IMR-90 (cell line): ENCODE measurements around the gene ZNF48. TPM values are rescaled to one million over a fixed set of nuclear protein-coding genes. Genes with fewer than 3 reads are reported as not detected.

Experiments
- ATAC-seq: fragments of 200-7000 bp; cut with Tn5 transposase; 2 replicates; pipeline ENCODE4 v1.9.1; 2020; ENCODE audit warnings: low read depth, mild to moderate bottlenecking, moderate library complexity
- BruUV-seq: library from RNA; stranded (reverse); fragments of 400-500 nt; replicated peaks from 2 replicates; lab custom pipeline; 2021; lab: Mats Ljungman, UMichigan
- CTCF ChIA-PET: fragments of 300-600 bp; formaldehyde crosslinking; extraction: SDS; loops from one replicate; lab custom pipeline; 2021; ENCODE audit warnings: antibody characterized with exemption; lab: Yijun Ruan, JAX
- POLR2A ChIA-PET: fragments of 300-600 bp; sonication (Branson Sonifier 250); formaldehyde crosslinking; loops from one replicate; lab custom pipeline; 2022; ENCODE audit warnings: antibody characterized with exemption; ENCODE audit not compliant: unreplicated experiment; lab: Charles Lee
- DNase-seq: peaks from one replicate; pipeline ENCODE4 v3.0.0; 2013
- H2AFZ ChIP-seq: replicated peaks from 2 replicates; pipeline ENCODE3; 2013; ENCODE audit warnings: low read length, mild to moderate bottlenecking; ENCODE audit not compliant: poor library complexity
- H2AK5ac ChIP-seq: 2 replicates; pipeline ENCODE4 v1.6.1; 2013; ENCODE audit warnings: low read depth, low read length, inconsistent platforms
- H2AK9ac ChIP-seq: replicated peaks from 2 replicates; pipeline ENCODE3; 2013; ENCODE audit warnings: mild to moderate bottlenecking, low read depth, low read length, moderate library complexity; ENCODE audit not compliant: poor library complexity
- H2BK120ac ChIP-seq: 2 replicates; pipeline ENCODE4 v1.6.1; 2013; ENCODE audit warnings: low read depth, low read length, inconsistent platforms
- H2BK15ac ChIP-seq: 3 replicates; pipeline ENCODE4 v1.6.1; 2013; ENCODE audit warnings: low read depth, low read length, inconsistent platforms
- H2BK20ac ChIP-seq: 2 replicates; pipeline ENCODE4 v1.6.1; 2013; ENCODE audit warnings: low read depth, mild to moderate bottlenecking, inconsistent platforms, low read length, moderate library complexity
- H2BK5ac ChIP-seq: 2 replicates; pipeline ENCODE4 v1.6.1; 2013; ENCODE audit warnings: mild to moderate bottlenecking, low read depth, low read length, inconsistent platforms; ENCODE audit not compliant: poor library complexity, severe bottlenecking
- H3K14ac ChIP-seq: replicated peaks from 2 replicates; pipeline ENCODE4 v1.6.1; 2013; ENCODE audit warnings: low read depth, low read length, inconsistent platforms
- H3K18ac ChIP-seq: 2 replicates; pipeline ENCODE4 v1.6.1; 2013; ENCODE audit warnings: low read depth, low read length, control low read depth
- H3K23ac ChIP-seq: 2 replicates; pipeline ENCODE4 v1.6.1; 2013; ENCODE audit warnings: low read depth, low read length, inconsistent platforms
- H3K27ac ChIP-seq: 2 replicates; pipeline ENCODE4 v1.5.1; 2013; ENCODE audit warnings: mild to moderate bottlenecking, control low read depth, low read length; ENCODE audit not compliant: insufficient read depth
- H3K27me3 ChIP-seq: 2 replicates; pipeline ENCODE4 v1.6.1; 2013; ENCODE audit warnings: low read length; ENCODE audit not compliant: control insufficient read depth, insufficient read depth
- H3K36me3 ChIP-seq: 2 replicates; pipeline ENCODE4 v1.6.1; 2013; ENCODE audit warnings: low read length, mixed read lengths; ENCODE audit not compliant: control insufficient read depth, insufficient read depth
- H3K4ac ChIP-seq: 2 replicates; pipeline ENCODE4 v1.6.1; 2013; ENCODE audit warnings: low read depth, low read length, inconsistent platforms
- H3K4me1 ChIP-seq: 2 replicates; pipeline ENCODE4 v1.6.1; 2013; ENCODE audit warnings: low read length, mixed read lengths; ENCODE audit not compliant: control insufficient read depth, insufficient read depth
- H3K4me2 ChIP-seq: 2 replicates; pipeline ENCODE4 v1.6.1; 2013; ENCODE audit warnings: low read depth, mild to moderate bottlenecking, control low read depth, low read length, moderate library complexity
- H3K4me3 ChIP-seq: 2 replicates; pipeline ENCODE4 v1.5.1; 2013; ENCODE audit warnings: low read depth, mild to moderate bottlenecking, control low read depth, low read length, moderate library complexity; ENCODE audit not compliant: insufficient read depth
- H3K56ac ChIP-seq: 2 replicates; pipeline ENCODE4 v1.6.1; 2013; ENCODE audit warnings: low read length, inconsistent platforms; ENCODE audit not compliant: insufficient read depth; ENCODE audit errors: extremely low read depth
- H3K79me1 ChIP-seq, 2 experiments: 2 replicates each; pipeline ENCODE4 v1.6.1; 2013; ENCODE audit warnings: low read length in 2 of 2, inconsistent platforms in 1 of 2, low read depth in 1 of 2
- H3K9ac ChIP-seq: 2 replicates; pipeline ENCODE4 v1.6.1; 2013; ENCODE audit warnings: low read depth, low read length, control low read depth
- H3K9me1 ChIP-seq: 2 replicates; pipeline ENCODE4 v1.6.1; 2013; ENCODE audit warnings: low read length, inconsistent platforms; ENCODE audit not compliant: insufficient read depth
- H3K9me3 ChIP-seq: 2 replicates; pipeline ENCODE4 v1.6.1; 2013; ENCODE audit warnings: low read length; ENCODE audit not compliant: control insufficient read depth, insufficient read depth
- H4K20me1 ChIP-seq: 2 replicates; pipeline ENCODE4 v1.6.1; 2013; ENCODE audit warnings: low read length, inconsistent platforms; ENCODE audit not compliant: insufficient read depth
- H4K5ac ChIP-seq: 2 replicates; pipeline ENCODE4 v1.6.1; 2013; ENCODE audit warnings: mild to moderate bottlenecking, low read depth, low read length, control low read depth
- H4K8ac ChIP-seq, 2 experiments: 2 replicates each; pipeline ENCODE4 v1.6.1; 2013; ENCODE audit warnings: low read depth in 2 of 2, low read length in 2 of 2, control low read depth in 1 of 2, inconsistent platforms in 1 of 2
- H4K91ac ChIP-seq: 2 replicates; pipeline ENCODE4 v1.6.1; 2013; ENCODE audit warnings: low read depth, low read length, inconsistent platforms; ENCODE audit not compliant: insufficient read depth
- BHLHE40 ChIP-seq: fragments of 150-350 bp; IDR thresholded peaks from 2 replicates; pipeline ENCODE4 v1.6.1; 2016; ENCODE audit warnings: mild to moderate bottlenecking, low read depth, low read length
- CEBPB ChIP-seq: IDR thresholded peaks from 2 replicates; pipeline ENCODE4 v1.6.1; 2012; ENCODE audit warnings: low read depth, low read length, improper control_type of control experiment
- CTCF ChIP-seq: conservative IDR thresholded peaks from 2 replicates; pipeline ENCODE4 v1.5.1; 2012; ENCODE audit warnings: mild to moderate bottlenecking, low read depth, low read length, improper control_type of control experiment
- FOS ChIP-seq: fragments of 150-350 bp; IDR thresholded peaks from 2 replicates; pipeline ENCODE4 v1.6.1; 2016; ENCODE audit warnings: low read depth, low read length
- MAFK ChIP-seq: IDR thresholded peaks from 2 replicates; pipeline ENCODE4 v1.6.1; 2012; ENCODE audit warnings: low read depth, low read length, improper control_type of control experiment
- MXI1 ChIP-seq: IDR thresholded peaks from 2 replicates; pipeline ENCODE4 v1.6.1; 2012; ENCODE audit warnings: low read depth, mild to moderate bottlenecking, low read length, moderate library complexity, borderline replicate concordance
- NFE2L2 ChIP-seq: fragments of 150-350 bp; IDR thresholded peaks from 2 replicates; pipeline ENCODE4 v1.6.1; 2016; ENCODE audit warnings: low read depth, mild to moderate bottlenecking, low read length
- POLR2A ChIP-seq: IDR thresholded peaks from 2 replicates; pipeline ENCODE4 v1.6.1; 2012; ENCODE audit warnings: mild to moderate bottlenecking, low read depth, low read length
- RCOR1 ChIP-seq: IDR thresholded peaks from 2 replicates; pipeline ENCODE4 v1.6.1; 2012; ENCODE audit warnings: mild to moderate bottlenecking, low read length, improper control_type of control experiment; ENCODE audit not compliant: insufficient replicate concordance
- SMC3 ChIP-seq: fragments of 150-350 bp; IDR thresholded peaks from 2 replicates; pipeline ENCODE4 v1.6.1; 2016; ENCODE audit warnings: low read depth, mild to moderate bottlenecking, antibody characterized with exemption, low read length, moderate library complexity
- USF2 ChIP-seq: fragments of 150-350 bp; IDR thresholded peaks from 2 replicates; pipeline ENCODE4 v1.6.1; 2017; ENCODE audit warnings: mild to moderate bottlenecking, antibody characterized with exemption, low read length, low read depth
- WGBS, 2 experiments: methylation state at CpG; one replicate each; pipeline versions ENCODE4 v1.1.5 to v1.1.7; 2013; ENCODE audit warnings: missing lambda C conversion rate in 2 of 2; ENCODE audit not compliant: insufficient read length in 1 of 2; ENCODE audit errors: extremely low coverage in 2 of 2; 5-methylcytosine and 5-hydroxymethylcytosine counted together
- dilution Hi-C: fragments of 300-500 bp; cut with HindIII; formaldehyde crosslinking; loops from one replicate; pipeline ENCODE4 v1.14.3; 2018; ENCODE audit warnings: low sequenced_read_pairs; ENCODE audit not compliant: unreplicated experiment
- in situ Hi-C: fragments of 300-500 bp; cut with MboI; formaldehyde crosslinking; loops from 3 replicates; pipeline ENCODE4 v1.14.3; 2019; ENCODE audit warnings: low sequenced_read_pairs, inconsistent platforms, mixed read lengths
- intact Hi-C: fragments of 100-400 bp; cut with micrococcal nuclease; formaldehyde crosslinking; loops from 2 replicates; pipeline ENCODE4 v1.10.0; 2022
- polyA plus RNA-seq, 3 experiments: library from polyadenylated mRNA; depleted of rRNA; stranded (reverse); fragments of >200 nt; gene quantifications; 2 replicates each; pipeline ENCODE4 v1.2.3, GENCODE V29; 2012; ENCODE audit warnings: low replicate concordance in 1 of 3
- total RNA-seq: library from RNA; depleted of rRNA; stranded (reverse); fragments of >200 nt; gene quantifications from 2 replicates; pipeline ENCODE4 v1.2.3, GENCODE V29; 2012
- TF ChIP-seq, protein P1 (sequence below): fragments of 150-350 bp; IDR thresholded peaks from 2 replicates; pipeline ENCODE4 v1.6.1; 2016; ENCODE audit warnings: low read depth, mild to moderate bottlenecking, low read length, moderate library complexity, borderline replicate concordance

The ZNF48 gene
- total and polyA plus RNA-seq, 2 of the 4 experiments (the other 2 are of a cell fraction): 5.8 to 6.6 TPM

- no peak overlapping the region for H3K56ac ChIP-seq
- peaks cover 10 to 50% of the 10 kb centered on the region in 2 experiments for H3K79me1 ChIP-seq
- H3K18ac ChIP-seq: no peak overlapping the region
- H3K4me2 ChIP-seq: no peak overlapping the region
- dilution Hi-C loops (no loop called here), intact Hi-C loops (loop anchor here (5.0 kb wide), 1 partner anchor 301 kb away; the partner anchor contains the start of gene GDPD3), in situ Hi-C loops (loop anchor here (25.0 kb wide), 1 partner anchor 226 kb away; the partner anchor contains the start of genes BOLA2B, CORO1A, SLX1A and SULT1A3)
- H3K27me3 ChIP-seq: no peaks in the 10 kb centered on the region
- H3K9me1 ChIP-seq: peaks cover 4% of the 10 kb centered on the region; the same call in 1 of the 2 replicates
- H2AK5ac ChIP-seq: no peak overlapping the region
- BruUV-seq: no TSS peak
- 87% methylated on average over 2 of the region's 6 CpGs; no CpG with 5 or more reads in 1 of the 2 experiments for WGBS, 2 experiments
- no peak overlapping the region for H2BK5ac ChIP-seq
- no peak overlapping the region for H4K5ac ChIP-seq
- H2AK9ac ChIP-seq: no peak overlapping the region
- POLR2A ChIA-PET: no interaction called here
- H3K23ac ChIP-seq: no peak overlapping the region
- H2BK120ac ChIP-seq: no peak overlapping the region
- H3K4me1 ChIP-seq: peaks cover 6% of the 10 kb centered on the region
- no peak overlapping the region for H3K14ac ChIP-seq
- CTCF ChIA-PET: no interaction called here
- no peak overlapping the region for H3K4ac ChIP-seq
- no peaks in the 10 kb centered on the region for H3K9me3 ChIP-seq
- no peak overlapping the region for H2BK20ac ChIP-seq
- no peak overlapping the region for H4K91ac ChIP-seq
- H2BK15ac ChIP-seq: no peak overlapping the region
- no peak for TF ChIP-seq RCOR1
- no peak for TF ChIP-seq BHLHE40
- no peak for TF ChIP-seq CTCF
- TF ChIP-seq CEBPB: no peak
- no peak for TF ChIP-seq MXI1
- TF ChIP-seq FOS: no peak
- TF ChIP-seq SMC3: no peak
- no peak for TF ChIP-seq MAFK
- TF ChIP-seq NFE2L2: no peak
- TF ChIP-seq, protein P1, sequence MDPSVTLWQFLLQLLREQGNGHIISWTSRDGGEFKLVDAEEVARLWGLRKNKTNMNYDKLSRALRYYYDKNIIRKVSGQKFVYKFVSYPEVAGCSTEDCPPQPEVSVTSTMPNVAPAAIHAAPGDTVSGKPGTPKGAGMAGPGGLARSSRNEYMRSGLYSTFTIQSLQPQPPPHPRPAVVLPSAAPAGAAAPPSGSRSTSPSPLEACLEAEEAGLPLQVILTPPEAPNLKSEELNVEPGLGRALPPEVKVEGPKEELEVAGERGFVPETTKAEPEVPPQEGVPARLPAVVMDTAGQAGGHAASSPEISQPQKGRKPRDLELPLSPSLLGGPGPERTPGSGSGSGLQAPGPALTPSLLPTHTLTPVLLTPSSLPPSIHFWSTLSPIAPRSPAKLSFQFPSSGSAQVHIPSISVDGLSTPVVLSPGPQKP: no peak
- no peak for TF ChIP-seq USF2
- TF ChIP-seq POLR2A: no peak
- H3K36me3 ChIP-seq: peaks cover 19% of the 10 kb centered on the region
- no peak overlapping the region for H3K27ac ChIP-seq
- peaks cover 7% of the 10 kb centered on the region for H4K20me1 ChIP-seq
- no peak overlapping the region for H4K8ac ChIP-seq
- no peak for ATAC-seq
- H2AFZ ChIP-seq: no peak overlapping the region
- no peak overlapping the region for H3K4me3 ChIP-seq
- no peak for DNase-seq
- H3K9ac ChIP-seq: no peak overlapping the region
These were observed 18.0 kb downstream of the ZNF48 start for GRCh38 chr16:30413112-30413806.
